H1 (cell line): ENCODE results near the gene EMID1. TPM values are rescaled to one million over a fixed set of nuclear protein-coding genes. Genes with fewer than 3 reads are reported as not detected.

Experiments used
- NANOG ChIP-seq: IDR thresholded peaks from 2 replicates; pipeline ENCODE4 v1.6.1; 2011; ENCODE audit warnings: low read length, low read depth, mild to moderate bottlenecking, inconsistent platforms; ENCODE audit not compliant: insufficient read depth, poor library complexity, severe bottlenecking
- polyA plus RNA-seq, 7 experiments: library from polyadenylated mRNA; depleted of rRNA in 3 of 7; stranded (reverse) in 5 of 7; unstranded in 2 of 7; fragments of >200 nt in 5 of 7; fragments of 200-250 nt in 2 of 7; gene quantifications; 1 replicate in 5 of 7; 2 replicates in 1 of 7; 4 replicates in 1 of 7; pipeline versions ENCODE4 v1.2.1 to v1.2.3, GENCODE V29; 2011 to 2013; ENCODE audit warnings: missing spikeins in 2 of 7, mixed read lengths in 2 of 7
- total RNA-seq: library from RNA; stranded (reverse); fragmentation: NEBNext Ultra II Directional; extraction: Animal tissue kit (Norgen Biotek cat#: 25700); gene quantifications from 2 replicates; pipeline ENCODE4 v1.2.1, GENCODE V29; 2021

EMID1 gene
- total and polyA plus RNA-seq, 2 of the 8 experiments (the other 6 are each of a cell fraction or from before 2014, with no cell fraction given): 3.9 to 7.4 TPM

GRCh38 chr22:29290061-29290460 lies 84.4 kb downstream of the EMID1 start (continued):
- no peak for TF ChIP-seq NANOG
- TF ChIP-seq, all 59 proteins: peak for 0
